ENCODE measurements around the gene SERPINA12.

SERPINA12 gene

DNA sequence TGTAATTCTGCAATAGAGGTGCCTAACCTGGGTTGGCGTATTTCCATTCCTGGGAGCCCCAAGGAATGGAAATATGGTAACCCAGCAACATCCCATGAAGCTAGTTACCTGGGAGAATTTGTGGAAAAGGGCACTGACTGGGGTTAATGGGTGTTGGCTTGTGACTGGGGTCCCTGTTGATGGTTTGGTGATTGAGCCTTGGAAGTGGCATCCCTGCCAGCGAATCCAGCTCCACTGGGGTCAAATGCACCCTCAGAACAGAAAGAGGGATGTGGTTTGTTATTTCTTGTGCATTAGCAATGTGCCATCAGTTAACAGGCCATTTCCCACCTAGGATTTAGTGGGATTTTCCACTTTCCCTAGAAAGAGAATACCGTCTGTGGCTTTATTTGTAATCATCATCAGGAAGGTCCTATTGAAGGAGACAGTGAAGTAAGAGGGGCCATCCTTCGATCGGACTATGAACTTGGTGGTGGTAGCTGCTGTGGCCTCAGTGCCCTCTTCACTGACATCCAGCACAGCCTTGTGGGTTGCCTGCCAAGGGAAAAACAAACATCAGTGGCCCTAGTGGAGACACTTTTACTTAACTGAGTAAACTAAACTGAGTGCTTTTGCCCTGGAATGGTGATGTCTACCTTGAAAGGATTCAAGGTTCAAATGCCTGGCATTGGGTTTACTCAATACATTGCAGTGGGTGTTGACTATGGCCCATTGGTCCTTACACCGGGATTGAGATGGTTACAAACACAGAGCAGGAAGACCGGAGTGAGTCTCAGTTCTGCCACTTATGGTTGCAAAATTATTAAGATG lies 46.3 kb downstream of the SERPINA12 start:
- DNase-seq = no peak

- DNase-seq = no peak
Measured at GRCh38 chr14:94462219-94462551, 47.1 kb downstream of the SERPINA12 start.

DNA sequence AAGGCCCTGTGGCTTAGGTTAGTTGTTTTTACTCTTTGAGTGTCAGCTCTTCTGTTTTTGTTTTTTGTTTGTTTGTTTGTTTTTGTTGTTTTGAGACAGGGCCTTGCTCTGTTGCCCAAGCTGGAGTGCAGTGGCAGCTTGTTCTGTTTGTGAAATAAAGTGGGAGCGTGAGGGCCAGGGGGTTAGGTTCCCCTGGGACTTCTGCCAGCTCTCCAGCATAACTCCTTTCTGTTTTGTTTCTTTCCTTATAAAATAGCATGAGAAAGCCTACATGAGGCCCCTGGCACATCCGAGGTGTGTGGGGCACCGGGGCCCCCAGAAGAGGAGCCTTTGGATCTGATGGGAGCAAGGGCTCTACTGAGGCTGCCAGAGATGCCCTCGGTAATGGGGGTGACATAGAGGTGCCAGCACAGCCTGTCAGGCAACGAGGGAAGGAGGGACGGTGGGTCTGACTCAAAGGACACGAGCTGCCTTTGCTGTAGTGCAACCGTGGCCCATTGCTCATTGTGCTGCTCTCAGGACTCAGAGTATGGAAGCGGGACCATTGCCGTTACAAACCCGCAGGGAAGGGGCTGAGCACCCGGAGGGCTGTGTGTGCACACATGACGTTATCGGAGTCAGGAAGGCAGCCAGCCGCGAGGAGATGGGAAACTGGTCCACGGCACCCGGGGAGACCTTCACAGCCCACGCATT lies 47.6 kb downstream of the SERPINA12 start:
- DNase-seq = no peak

GRCh38 chr14:94460631-94461416 lies 48.4 kb downstream of the SERPINA12 start:
- no peak for DNase-seq

- no peak for DNase-seq
Measured at GRCh38 chr14:94458558-94459205, 50.6 kb downstream of the SERPINA12 start.

- DNase-seq = no peak
Measured at GRCh38 chr14:94458096-94458495, 51.2 kb downstream of the SERPINA12 start.

- no peak for DNase-seq
Measured at GRCh38 chr14:94455928-94456327, 53.3 kb downstream of the SERPINA12 start.

- DNase-seq = no peak
Measured at GRCh38 chr14:94451826-94452225, 57.4 kb downstream of the SERPINA12 start.

DNA sequence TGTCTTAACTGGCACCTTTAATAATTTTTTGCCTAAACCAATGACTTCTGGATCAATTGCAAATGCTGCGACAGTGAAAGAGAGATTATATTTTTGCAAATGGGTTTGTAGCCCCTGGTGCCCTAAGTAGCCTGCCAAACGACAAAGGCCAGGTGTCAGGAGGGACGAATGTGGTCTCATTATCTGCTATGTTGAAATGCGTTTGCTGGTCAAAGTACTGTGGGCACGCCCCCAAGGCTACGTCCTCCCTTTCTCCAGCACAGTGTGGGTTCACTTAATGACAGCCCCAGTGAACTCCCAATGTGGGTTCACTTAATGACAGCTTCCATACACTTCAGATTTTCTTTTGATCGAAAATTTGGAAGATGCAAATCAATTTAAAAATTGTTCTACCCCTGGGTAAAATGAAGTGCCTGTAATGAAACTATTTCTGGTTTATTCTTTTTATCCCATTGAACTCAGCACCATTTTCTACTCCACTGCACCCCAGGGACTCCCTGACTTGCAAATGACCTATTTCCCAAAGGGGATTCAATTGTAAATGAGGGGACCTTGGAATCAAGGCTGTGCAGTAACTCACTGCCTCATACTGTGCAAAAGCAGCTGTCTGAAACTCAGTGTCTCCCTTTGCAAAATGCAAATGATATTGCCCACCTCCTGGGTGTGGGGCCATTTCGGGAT lies 58.0 kb downstream of the SERPINA12 start:
- no peak for DNase-seq

DNA sequence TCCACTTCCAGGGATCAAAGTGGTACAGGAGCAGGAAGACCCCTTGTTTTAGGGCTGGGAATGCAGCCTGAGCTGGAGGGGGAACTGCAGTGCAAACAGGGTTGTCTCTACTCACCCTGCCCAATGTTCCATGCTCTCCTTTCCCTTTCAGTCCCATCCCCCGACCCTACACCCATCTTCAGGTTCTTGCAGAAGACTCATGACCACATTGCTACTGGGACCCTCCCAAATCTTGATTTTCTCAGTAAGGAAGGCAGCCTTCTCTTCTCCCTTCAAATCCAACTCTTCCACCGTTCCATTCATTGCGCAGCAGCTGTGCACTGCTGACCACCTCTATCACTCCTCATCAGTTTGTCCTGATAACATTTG lies 58.6 kb downstream of the SERPINA12 start:
- DNase-seq = no peak

- no peak for DNase-seq
Measured at GRCh38 chr14:94449930-94450329, 59.3 kb downstream of the SERPINA12 start.

- DNase-seq = no peak
Measured at GRCh38 chr14:94448071-94448808, 61.0 kb downstream of the SERPINA12 start.

DNA sequence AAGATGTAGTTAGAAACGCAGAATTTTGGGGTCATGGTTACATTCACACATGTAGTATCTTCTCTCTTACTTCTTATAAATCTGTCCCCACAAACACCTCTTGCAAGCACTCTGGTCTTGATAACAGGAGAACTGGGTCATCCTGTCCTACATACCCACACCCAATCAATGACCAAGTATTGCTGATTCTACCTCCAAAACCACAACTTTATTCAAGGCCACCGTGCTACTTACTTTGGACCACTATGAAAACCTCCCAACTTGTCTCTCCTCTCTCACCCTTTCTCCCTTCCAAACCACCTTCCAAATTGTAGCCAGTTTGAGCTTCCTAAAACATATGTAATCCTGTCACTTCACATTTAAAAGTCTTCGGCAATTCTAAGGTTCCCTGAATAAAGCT lies 62.1 kb downstream of the SERPINA12 start:
- DNase-seq = no peak

- no peak for DNase-seq
Measured at GRCh38 chr14:94446126-94446525, 63.1 kb downstream of the SERPINA12 start.

DNA sequence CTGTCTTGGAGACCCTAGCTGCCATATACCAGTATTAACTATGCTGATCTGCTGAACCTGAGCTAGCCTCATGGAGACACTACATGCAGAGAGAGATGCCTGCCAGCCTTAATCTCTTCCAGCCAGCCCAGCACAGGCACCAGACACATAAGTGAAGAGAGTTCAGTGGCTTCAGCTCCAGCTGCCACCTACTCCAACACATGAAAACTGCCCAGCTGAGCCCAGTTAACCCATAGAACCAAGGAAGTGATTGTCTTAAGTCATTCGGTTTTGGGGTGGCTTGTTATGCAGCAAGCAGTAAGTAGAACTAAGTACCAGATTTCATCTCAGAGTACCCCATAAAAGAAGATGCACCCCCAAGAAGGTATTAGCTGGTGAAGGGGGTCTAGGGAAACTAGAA lies 64.3 kb downstream of the SERPINA12 start:
- no peak for DNase-seq

- DNase-seq = no peak
Measured at GRCh38 chr14:94441531-94442205, 67.6 kb downstream of the SERPINA12 start.

- no peak for DNase-seq
Measured at GRCh38 chr14:94441130-94441529, 68.1 kb downstream of the SERPINA12 start.

DNA sequence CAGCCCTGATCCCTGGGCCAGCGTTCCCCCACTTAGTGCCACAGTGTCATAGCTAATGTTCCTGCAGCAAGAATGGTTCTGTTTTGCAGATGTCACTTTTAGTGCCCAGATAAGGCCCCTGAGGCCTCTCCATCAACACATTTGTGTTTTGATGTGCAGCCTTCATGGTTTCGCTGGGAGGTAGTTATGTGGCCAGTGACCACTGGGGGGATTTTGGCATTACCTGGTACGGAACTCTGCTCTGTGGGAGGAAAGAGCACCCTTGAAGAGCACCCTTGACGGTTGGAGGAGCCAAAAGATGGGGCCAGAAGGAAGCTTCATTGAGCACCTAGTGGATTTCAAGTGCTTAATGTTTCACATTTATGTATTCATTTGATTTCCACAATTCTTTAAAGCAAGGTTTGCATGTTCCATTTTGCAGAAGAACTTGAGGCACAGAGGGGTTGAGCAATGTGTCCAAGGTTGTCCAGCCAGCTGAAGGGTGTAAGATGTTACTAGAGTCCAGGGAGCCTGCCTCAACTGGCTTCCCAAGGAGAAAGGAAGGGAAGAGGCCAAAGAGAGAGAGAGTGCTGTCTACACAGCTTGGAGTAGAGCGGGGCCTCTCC lies 69.7 kb downstream of the SERPINA12 start:
- no peak for DNase-seq
